ENCODE data around the gene PPFIBP2.
"Not testable (repeated sequence)": the region's sequence is repeated elsewhere in the genome, so short reads cannot be mapped to it uniquely, and the experiment has no call there.

PPFIBP2 gene

GRCh38 chr11:7656704-7657103 lies 142.9 kb downstream of the PPFIBP2 start:
- TF ChIP-seq, protein P1, sequence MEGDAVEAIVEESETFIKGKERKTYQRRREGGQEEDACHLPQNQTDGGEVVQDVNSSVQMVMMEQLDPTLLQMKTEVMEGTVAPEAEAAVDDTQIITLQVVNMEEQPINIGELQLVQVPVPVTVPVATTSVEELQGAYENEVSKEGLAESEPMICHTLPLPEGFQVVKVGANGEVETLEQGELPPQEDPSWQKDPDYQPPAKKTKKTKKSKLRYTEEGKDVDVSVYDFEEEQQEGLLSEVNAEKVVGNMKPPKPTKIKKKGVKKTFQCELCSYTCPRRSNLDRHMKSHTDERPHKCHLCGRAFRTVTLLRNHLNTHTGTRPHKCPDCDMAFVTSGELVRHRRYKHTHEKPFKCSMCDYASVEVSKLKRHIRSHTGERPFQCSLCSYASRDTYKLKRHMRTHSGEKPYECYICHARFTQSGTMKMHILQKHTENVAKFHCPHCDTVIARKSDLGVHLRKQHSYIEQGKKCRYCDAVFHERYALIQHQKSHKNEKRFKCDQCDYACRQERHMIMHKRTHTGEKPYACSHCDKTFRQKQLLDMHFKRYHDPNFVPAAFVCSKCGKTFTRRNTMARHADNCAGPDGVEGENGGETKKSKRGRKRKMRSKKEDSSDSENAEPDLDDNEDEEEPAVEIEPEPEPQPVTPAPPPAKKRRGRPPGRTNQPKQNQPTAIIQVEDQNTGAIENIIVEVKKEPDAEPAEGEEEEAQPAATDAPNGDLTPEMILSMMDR (IDR thresholded peaks at IDR 0.05; ENCODE audit: low read depth, low read length, missing control alignments), result no peak
- no peak for DNase-seq (ENCODE audit: low read depth)
- no peak overlapping the region for H3K4me3 ChIP-seq (ENCODE audit: low read depth, low read length)
- in situ Hi-C loops (cut with HindIII; ENCODE audit: low sequenced_read_pairs), result loop anchor here (25.0 kb wide), 1 partner anchor 94 kb away; no protein-coding TSS in a partner anchor

DNA sequence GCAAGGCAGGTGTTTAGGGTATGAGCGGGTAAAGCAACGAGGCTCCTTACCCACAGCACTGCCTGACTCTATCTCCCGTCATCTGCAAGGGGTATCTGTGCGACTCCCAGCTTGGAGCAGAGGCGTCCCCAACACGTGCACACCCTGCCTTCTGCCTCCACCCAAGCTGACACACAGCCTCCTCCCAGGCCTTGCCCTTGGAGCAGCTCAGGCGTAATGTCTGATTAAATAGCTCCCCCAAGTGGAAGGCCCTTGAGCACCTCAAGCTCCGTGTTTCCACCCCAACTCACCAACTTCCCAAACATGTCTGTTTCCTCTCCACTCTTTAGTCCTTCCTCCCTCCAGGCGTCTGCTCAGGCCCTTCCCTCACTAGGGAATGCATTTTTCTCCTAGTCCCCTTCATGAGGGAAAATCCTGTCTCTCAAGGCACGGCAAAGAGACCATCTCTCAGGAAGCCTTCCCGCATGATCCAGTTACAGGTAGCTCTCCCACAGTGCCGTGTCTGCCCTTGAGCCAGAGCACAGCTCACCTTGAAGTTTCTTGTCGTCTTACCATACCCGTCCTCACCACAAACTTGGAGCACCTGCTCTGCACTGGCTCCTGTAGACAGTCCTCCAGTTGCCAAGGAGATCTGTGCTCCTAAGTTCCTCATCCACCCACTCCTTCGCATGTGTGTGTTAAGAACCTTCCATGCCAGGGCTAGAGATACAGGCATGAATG lies 143.7 kb downstream of the PPFIBP2 start:
- in situ Hi-C loops (cut with HindIII; ENCODE audit: low sequenced_read_pairs), result loop anchor here (25.0 kb wide), 1 partner anchor 95 kb away; no protein-coding TSS in a partner anchor
- DNase-seq (ENCODE audit: low read depth), result no peak
- TF ChIP-seq, protein P1 (IDR thresholded peaks at IDR 0.05; ENCODE audit: low read depth, low read length, missing control alignments), result peak; percentile 34
- H3K4me3 ChIP-seq (ENCODE audit: low read depth, low read length), result no peak overlapping the region

DNA sequence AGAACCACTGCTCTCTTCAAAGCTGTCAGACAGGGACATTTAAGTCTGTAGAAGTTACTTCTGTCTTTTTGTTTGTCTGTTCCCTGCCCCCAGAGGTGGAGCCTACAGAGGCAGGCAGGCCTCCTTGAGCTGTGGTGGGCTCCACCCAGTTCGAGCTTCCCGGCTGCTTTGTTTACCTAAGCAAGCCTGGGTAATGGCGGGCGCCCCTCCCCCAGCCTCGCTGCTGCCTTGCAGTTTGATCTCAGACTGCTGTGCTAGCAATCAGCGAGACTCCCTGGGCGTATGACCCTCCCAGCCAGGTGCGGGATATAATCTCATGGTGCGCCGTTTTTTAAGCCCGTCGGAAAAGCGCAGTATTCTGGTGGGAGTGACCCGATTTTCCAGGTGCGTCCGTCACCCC lies 149.7 kb downstream of the PPFIBP2 start:
- not testable (repeated sequence) for H3K4me3 ChIP-seq (ENCODE audit: low read depth, low read length)
- in situ Hi-C loops (cut with HindIII; ENCODE audit: low sequenced_read_pairs), result loop anchor here (25.0 kb wide), 1 partner anchor 101 kb away; no protein-coding TSS in a partner anchor

DNA sequence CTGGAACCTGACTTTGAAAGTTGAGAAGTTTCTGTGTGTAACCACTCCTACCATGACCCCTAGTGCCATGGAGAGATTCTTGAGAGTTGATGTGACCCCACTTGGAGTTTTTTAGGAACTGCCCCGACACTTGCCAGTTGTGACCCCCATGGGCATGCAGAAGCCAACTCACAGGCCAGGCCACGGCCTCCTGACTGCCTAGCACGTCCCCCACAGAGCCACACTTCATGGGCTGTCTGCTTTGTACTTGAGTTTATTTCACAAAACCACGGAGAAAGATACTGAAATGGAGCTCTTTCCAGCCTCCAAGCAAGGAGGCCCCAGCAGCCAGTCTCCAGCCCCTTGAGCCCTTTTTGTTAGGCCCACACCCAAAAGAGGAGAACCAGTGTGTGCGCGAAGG lies 151.1 kb downstream of the PPFIBP2 start:
- no peak overlapping the region for H3K4me3 ChIP-seq (ENCODE audit: low read depth, low read length)
- in situ Hi-C loops (cut with HindIII; ENCODE audit: low sequenced_read_pairs), result loop anchor here (25.0 kb wide), 1 partner anchor 103 kb away; no protein-coding TSS in a partner anchor
- TF ChIP-seq, protein P1 (IDR thresholded peaks at IDR 0.05; ENCODE audit: low read depth, low read length, missing control alignments), result no peak
- no peak for DNase-seq (ENCODE audit: low read depth)

More for the DNA sequence above, 149.7 kb downstream of the PPFIBP2 start:
- DNase-seq (ENCODE audit: low read depth), result not testable (repeated sequence)

DNA sequence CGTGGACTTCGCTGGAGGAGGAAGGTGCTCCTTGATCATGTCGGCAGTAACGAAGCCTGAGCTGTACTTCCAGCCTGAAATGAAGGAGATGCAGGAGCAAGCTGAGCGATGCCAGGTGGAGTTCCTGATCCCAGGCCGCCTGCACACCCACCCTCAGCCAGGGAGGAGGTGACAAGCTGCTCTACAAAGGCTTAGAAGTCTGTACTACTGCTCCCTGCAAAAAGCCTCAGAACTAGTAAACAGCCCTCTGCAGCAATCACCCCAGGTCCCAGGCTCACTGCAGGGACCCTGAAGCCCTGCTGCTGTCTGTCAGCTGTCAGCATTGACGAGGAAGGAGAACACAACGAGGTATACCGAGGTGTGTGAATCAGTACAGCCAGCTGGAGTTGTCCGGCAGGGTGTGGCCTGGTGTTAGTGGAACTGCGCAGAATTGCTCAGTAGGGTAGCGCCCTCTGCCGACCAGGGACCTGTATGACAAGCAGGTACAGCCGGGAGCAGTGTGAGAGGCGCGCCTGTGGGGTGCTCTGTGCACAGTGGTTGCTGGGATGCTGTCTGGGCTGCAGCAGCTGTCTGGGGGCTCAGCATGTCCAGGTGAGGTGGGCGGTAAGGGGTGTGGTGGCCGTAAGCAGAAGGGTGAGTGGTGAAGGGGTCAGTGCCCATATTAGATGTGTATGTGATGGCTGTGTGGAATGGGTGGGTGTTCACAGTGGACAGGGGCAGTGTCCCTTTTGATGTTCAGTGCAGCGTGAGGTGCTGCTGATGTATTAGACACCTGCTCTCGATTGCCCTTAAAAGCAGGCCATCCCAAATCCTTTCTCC lies 151.9 kb downstream of the PPFIBP2 start:
- no peak for DNase-seq (ENCODE audit: low read depth)
- TF ChIP-seq, protein P1 (IDR thresholded peaks at IDR 0.05; ENCODE audit: low read depth, low read length, missing control alignments), result peak; percentile 67
- in situ Hi-C loops (cut with HindIII; ENCODE audit: low sequenced_read_pairs), result loop anchor here (25.0 kb wide), 1 partner anchor 103 kb away; no protein-coding TSS in a partner anchor
- no peak overlapping the region for H3K4me3 ChIP-seq (ENCODE audit: low read depth, low read length)

GRCh38 chr11:7666292-7666866 lies 152.6 kb downstream of the PPFIBP2 start:
- TF ChIP-seq, protein P1 (IDR thresholded peaks at IDR 0.05; ENCODE audit: low read depth, low read length, missing control alignments), result no peak
- in situ Hi-C loops (cut with HindIII; ENCODE audit: low sequenced_read_pairs), result loop anchor here (25.0 kb wide), 1 partner anchor 104 kb away; no protein-coding TSS in a partner anchor

More at GRCh38 chr11:7666292-7666866, 152.6 kb downstream of the PPFIBP2 start:
- DNase-seq (ENCODE audit: low read depth), result no peak
- H3K4me3 ChIP-seq (ENCODE audit: low read depth, low read length), result no peak overlapping the region
